Activated T-cell treated with anti-CD3 and anti-CD28 coated beads for 48 hours (primary cell): ENCODE measurements around the gene SVEP1.
A peak's percentile ranks its signal among the peaks of the same experiment; 100 is the strongest.
"Not testable (repeated sequence)": the region's sequence is repeated elsewhere in the genome, so short reads cannot be mapped to it uniquely, and the experiment has no call there.

Experiments
- DNase-seq: peaks from one replicate; pipeline ENCODE4 v3.0.0-alpha.2; 2020; ENCODE audit warnings: low read depth

Gene SVEP1

DNA sequence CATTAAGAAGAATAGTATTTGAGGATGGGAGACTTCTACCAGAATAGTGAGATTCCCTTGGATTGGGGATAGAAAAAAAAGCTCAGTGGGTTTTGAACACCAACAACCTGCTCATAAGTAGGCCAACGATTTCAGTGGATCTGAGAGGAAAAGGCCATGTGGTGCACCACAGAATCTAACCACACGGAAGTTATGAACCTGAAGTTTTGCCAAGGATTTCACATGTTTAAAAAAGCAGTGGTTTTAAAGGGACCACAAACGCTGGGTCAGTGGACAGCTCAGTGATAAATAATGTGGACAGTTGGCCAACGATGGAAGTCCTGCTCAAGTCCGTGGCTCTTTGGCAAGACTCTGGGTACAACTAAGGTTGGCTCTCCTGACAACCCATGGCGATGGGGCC lies 134.6 kb downstream of the SVEP1 start:
- no peak for DNase-seq

DNA sequence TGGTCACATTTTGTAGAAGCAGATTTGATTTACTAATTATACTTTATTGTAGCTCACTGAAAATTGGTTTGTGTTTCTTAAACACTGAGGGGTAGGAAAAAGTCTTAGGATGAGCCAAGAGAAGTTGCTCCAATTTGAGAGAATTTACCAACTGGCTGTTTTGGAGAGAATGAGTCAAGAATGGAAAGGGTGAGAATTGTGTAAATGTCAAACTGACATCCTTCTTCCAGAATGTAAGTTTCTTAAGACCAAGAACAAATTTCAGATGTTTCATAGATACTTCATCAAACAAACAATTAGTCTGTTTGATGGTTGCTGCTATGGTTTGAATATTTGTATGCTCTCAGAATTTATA lies 135.7 kb downstream of the SVEP1 start:
- DNase-seq: no peak

GRCh38 chr9:110443146-110443865 lies 136.2 kb downstream of the SVEP1 start:
- DNase-seq: no peak

GRCh38 chr9:110440796-110441195 lies 138.7 kb downstream of the SVEP1 start:
- no peak for DNase-seq

- no peak for DNase-seq
Observed at GRCh38 chr9:110440172-110440571, 139.4 kb downstream of the SVEP1 start.

GRCh38 chr9:110432253-110432652 lies 147.3 kb downstream of the SVEP1 start:
- no peak for DNase-seq

DNA sequence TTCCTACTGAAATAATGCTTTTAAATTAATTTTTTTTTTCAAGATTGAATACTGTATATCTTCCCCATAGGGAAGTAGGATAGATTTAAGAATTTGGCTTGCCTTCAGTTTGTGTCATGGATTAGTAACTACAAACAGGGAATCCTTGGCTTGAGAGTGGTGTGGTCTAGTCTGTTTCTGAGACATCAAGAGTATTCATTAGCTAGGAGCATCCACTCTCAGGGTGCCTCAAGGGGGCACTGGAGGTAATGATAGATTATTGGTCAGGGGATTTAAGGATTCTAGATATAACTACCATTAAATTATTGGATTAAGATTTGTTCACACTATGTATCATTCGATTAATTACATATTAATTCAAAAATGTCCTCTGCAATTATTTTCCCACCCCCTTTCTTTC lies 150.1 kb downstream of the SVEP1 start:
- DNase-seq: no peak

DNA sequence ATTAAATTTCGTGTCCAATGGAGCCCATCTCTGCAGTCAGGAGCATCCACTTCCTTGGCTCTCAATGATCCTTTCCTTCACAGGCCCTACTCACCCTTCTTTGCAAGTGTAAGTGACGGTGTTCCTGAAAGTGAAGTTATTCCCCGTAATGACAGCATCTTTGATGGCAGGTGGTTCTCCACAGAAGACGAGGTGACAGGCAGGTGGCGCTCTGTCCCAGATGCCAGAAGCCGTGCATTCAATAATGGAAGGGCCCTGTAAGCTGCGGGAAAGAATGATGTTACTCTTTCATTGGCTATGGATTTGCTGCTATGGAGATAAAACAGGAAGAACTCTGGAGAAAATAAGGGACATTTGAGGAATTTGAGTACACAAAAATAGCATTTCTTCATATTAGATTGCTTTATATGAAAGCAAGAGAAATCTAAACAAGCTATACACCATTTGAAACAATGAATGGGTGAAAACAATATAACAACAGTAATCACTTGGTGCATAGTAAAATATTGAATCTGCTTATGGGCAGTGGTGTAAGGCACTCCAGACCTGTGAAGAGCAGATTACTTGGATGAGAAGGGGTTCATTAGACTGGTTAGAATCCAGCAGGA lies 151.9 kb downstream of the SVEP1 start:
- peak; percentile 23 for DNase-seq

GRCh38 chr9:110426052-110426709 lies 153.4 kb downstream of the SVEP1 start:
- no peak for DNase-seq

DNA sequence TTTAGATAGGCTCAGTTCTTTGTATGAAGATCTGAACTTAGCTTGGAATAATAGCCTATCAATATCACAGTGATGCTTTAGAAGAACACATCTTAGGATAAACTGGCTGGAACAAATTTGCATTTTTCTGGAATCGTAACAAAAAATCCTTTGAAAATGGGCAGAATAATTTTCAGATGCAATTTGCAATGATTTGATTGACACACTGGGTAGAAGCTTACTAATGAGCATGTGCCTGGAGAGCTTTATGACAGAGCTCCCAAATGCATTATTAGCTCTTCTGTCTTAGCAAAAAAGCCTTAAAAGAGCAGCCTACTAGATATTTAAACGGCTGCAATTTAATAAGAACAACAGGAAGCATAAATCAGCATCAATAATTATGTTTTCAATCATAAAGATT lies 165.1 kb downstream of the SVEP1 start:
- no peak for DNase-seq

GRCh38 chr9:110410961-110411360 lies 168.6 kb downstream of the SVEP1 start:
- DNase-seq: no peak

GRCh38 chr9:110408598-110408997 lies 170.9 kb downstream of the SVEP1 start:
- DNase-seq: no peak

- DNase-seq: no peak
Observed at GRCh38 chr9:110405858-110406443, 173.6 kb downstream of the SVEP1 start.

- DNase-seq: no peak
Observed at GRCh38 chr9:110404473-110404872, 175.1 kb downstream of the SVEP1 start.

GRCh38 chr9:110399983-110400382 lies 179.6 kb downstream of the SVEP1 start:
- DNase-seq: no peak

DNA sequence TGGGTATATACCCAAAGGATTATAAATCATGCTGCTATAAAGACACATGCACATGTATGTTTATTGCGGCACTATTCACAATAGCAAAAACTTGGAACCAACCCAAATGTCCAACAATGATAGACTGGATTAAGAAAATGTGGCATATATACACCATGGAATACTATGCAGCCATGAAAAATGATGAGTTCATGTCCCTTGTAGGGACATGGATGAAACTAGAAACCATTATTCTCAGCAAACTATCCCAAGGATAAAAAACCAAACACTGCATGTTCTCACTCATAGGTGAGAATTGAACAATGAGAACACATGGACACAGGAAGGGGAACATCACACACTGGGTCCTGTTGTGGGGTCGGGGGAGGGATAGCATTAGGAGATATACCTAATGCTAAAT lies 180.5 kb downstream of the SVEP1 start:
- DNase-seq: not testable (repeated sequence)

DNA sequence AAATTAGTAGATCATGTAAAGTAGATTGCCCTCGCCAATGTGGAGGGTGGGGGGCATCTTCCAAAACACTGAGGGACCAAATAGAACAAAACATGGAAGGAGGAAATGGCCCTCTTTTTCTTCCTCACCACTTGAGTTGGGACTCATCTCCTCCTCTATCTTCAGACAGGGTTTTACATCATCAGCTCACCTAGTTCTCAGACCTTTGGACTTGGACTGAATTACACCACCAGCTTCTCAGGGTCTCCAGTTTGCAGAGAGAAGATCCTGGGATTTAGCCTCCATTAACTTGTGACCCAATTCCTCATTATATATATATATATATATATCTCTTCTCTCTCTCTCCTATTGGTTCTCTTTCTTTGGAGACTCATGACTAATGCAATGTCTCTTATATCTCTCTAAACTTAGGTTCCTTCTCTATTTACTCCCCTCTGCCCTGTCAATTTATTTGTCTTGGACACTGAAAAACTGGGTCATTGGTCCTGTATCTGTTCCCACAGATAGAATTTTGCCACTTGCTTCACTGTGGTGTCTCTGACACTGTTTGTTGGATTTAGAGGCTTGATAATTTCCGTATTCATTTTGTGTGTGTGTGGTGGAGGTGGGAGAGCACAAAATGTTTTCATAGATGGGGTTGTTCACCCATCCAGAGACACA lies 187.6 kb downstream of the SVEP1 start:
- no peak for DNase-seq

DNA sequence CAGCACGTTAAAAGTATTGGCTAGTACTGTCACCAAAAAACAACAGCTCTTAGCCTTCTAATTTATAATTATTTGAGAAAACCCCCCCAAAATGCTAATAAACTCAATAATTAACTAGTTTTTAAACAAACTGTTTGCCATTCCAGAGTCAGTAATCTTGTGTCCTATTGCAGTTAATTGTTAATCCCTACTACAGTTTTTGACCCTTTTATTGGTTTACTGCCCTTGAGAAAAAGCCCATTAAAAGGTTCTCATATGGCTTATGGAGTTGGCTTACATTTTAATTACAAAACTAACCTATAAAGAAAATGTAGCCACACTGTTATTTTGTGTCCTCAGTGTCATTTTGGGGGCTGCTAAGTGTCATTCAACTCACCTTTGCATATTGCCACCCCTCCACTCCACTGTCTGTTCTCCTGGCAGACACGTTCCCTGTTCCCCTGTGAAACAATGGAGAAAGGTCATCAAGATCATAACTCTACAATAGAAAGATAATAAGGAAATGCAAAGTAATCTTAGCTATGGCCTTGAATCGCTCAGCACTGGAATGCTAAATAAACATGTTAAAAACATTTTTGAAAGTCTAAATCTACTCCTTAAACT lies 190.3 kb downstream of the SVEP1 start:
- DNase-seq: no peak

GRCh38 chr9:110383491-110383890 lies 196.1 kb downstream of the SVEP1 start:
- DNase-seq: no peak

DNA sequence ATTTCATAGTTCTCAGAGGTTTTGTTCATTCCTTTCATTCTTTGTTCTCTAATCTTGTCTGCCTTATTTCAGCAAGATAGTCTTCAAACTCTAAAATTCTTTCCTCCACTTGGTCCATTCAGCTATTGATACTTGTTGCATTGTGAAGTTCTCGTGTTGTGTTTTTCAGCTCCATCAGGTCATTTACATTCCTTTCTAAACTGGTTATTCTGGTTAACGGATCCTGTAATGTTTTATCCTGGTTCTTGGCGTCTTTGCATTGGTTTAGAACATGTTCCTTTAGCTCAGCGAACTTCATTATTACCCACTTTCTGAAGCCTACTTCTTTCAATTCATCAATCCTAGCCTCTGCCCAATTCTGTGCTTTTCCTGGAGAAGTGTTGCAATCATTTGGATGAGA lies 196.8 kb downstream of the SVEP1 start:
- no peak for DNase-seq

DNA sequence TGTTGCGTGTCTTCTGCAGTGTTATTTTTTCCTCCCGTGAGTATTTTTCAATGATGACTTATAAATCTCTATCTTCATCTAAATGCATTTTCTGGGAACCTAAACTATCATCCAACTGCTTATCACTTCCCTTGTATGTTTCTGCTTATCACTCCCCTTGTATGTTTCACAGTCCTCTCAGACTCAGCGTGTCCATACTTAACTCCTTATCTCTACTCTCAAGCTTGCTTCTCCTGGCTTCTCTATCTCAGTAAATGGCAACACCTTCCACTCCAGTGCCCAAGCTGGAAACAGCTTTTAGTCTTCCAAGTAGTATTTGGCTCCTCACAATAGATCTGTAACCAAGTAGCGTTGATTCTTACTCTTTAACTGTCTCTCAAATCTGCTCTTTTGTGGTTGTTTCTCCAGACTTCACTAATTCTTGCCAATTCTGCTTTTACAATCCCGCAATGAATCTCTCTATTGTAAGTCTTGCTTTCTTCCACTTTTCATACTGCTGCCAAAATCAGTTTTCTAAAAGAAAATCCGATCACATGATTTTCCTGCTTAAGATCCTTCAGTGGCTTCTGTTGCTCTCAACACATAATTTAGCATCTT lies 208.0 kb downstream of the SVEP1 start:
- no peak for DNase-seq

DNA sequence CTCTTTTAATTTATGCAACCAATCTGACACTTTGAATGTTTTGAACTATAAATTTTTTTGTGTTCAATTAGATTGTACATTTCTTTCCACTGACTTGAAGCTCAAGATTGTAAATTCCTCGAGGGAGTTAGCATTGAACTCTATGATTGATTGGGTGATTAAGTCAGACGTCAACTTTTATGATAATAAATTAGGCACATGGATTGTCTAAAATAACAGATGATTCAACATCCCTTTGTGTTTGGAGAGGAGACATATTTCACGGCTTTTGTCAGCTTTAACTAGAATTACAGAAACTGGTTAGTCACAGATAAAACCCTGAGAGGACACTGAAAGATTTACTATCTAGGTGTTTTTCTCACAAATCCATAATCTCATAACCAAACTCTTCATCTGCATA lies 209.2 kb downstream of the SVEP1 start:
- DNase-seq: no peak
